22Rv1 (cell line): ENCODE data around the gene GLYATL2.

Experiments
- CTCF ChIP-seq: fragments of 450-650 bp; IDR thresholded peaks from 2 replicates; pipeline ENCODE4 v1.5.1; 2017; ENCODE audit warnings: mild to moderate bottlenecking
- ZFX ChIP-seq: fragments of 450-650 bp; IDR thresholded peaks from 2 replicates; pipeline ENCODE4 v1.6.1; 2017; ENCODE audit warnings: antibody characterized with exemption, borderline replicate concordance

- TF ChIP-seq CTCF (no peak), ZFX (no peak)
These were observed at the start of gene GLYATL2 for GRCh38 chr11:58844361-58845005.
